ENCODE measurements around the gene MTR. TPM values are rescaled to one million over a fixed set of nuclear protein-coding genes. Genes with fewer than 3 reads are reported as not detected.
A peak's percentile ranks its signal among the peaks of the same experiment; 100 is the strongest.

MTR gene
- total RNA-seq: 10 to 100 TPM; 12.3 to 19.0 TPM
- 1 to 10 TPM; 2.5 to 4.8 TPM for polyA plus RNA-seq

- WGBS: under 1% methylated on average over 67 of the region's 67 CpGs
- no peak for TF ChIP-seq HNF4G (IDR thresholded peaks at IDR 0.05)
- no peak for TF ChIP-seq FOXA1 (IDR thresholded peaks at IDR 0.05)
- peak; percentile 79 for TF ChIP-seq YY1 (IDR thresholded peaks at IDR 0.05)
- peak; percentile 91 for TF ChIP-seq SP1 (IDR thresholded peaks at IDR 0.05)
- TF ChIP-seq NR2F2 (IDR thresholded peaks at IDR 0.05): no peak
- TF ChIP-seq MAX (IDR thresholded peaks at IDR 0.05): peak; percentile 85
- peak; percentile 90 for TF ChIP-seq REST (IDR thresholded peaks at IDR 0.05)
- TF ChIP-seq ATF3 (IDR thresholded peaks at IDR 0.05): no peak
- TF ChIP-seq ZBTB33 (IDR thresholded peaks at IDR 0.05): peak; percentile 95
- TF ChIP-seq JUND (IDR thresholded peaks at IDR 0.05): peak in 1 of 2 donors; percentile 57
- peak; percentile 46 to 47 for TF ChIP-seq HNF4A (conservative IDR thresholded peaks at IDR 0.05)
- no peak for TF ChIP-seq CTCF (IDR thresholded peaks at IDR 0.05; ENCODE audit: low read depth, low read length, missing input control)
- TF ChIP-seq FOXA2 (IDR thresholded peaks at IDR 0.05): peak; percentile 68
- peak; percentile 95 for TF ChIP-seq TAF1 (conservative IDR thresholded peaks at IDR 0.05)
- peak; percentile 91 to 96 for TF ChIP-seq GABPA (IDR thresholded peaks at IDR 0.05 in 1 of 2, conservative IDR thresholded peaks at IDR 0.05 in 1 of 2)
- peak in 1 of 2 donors; percentile 44 for TF ChIP-seq RAD21 (IDR thresholded peaks at IDR 0.05)
- TF ChIP-seq EGR1 (IDR thresholded peaks at IDR 0.05; ENCODE audit: low read depth in 2 of 2): peak in 1 of 2 donors; percentile 58
- TF ChIP-seq RXRA (IDR thresholded peaks at IDR 0.05): peak; percentile 69 to 70
- peak within 1 kb of the TSS; percentile 77 to 82 for H3K27ac ChIP-seq (ENCODE audit: low read depth in 1 of 2, low read length in 2 of 2)
- peak within 1 kb of the TSS; percentile 37 to 58 for H3K9ac ChIP-seq (ENCODE audit: low read depth in 1 of 2, low read length in 2 of 2)
- no peaks in the 10 kb centered on the region for H3K36me3 ChIP-seq (ENCODE audit: control insufficient read depth in 4 of 4, insufficient read depth in 3 of 4, low read depth in 1 of 4, low read length in 3 of 4)
- H3K4me3 ChIP-seq (ENCODE audit: low read depth in 1 of 3, low read length in 3 of 3): peak within 1 kb of the TSS; percentile 74 to 92 (median 80)
- peaks cover 0 to 14% (median 6%) of the 10 kb centered on the region in 4 donors for H3K4me1 ChIP-seq (ENCODE audit: control insufficient read depth in 4 of 4, insufficient read depth in 4 of 4, low read length in 3 of 4)
- H3K9me3 ChIP-seq (ENCODE audit: control insufficient read depth in 4 of 4, low read length in 3 of 4): no peaks in the 10 kb centered on the region
- no peaks in the 10 kb centered on the region for H3K27me3 ChIP-seq (ENCODE audit: control insufficient read depth in 4 of 4, insufficient read depth in 4 of 4, low read length in 3 of 4)
- peak; percentile 96 for DNase-seq (ENCODE audit: low spot score)
Observed at GRCh38 chr1:236795035-236795756, at the start of gene MTR. Gene MTR, plus strand, starts transcription at chr1:236795292. Its CDS starts 412 bp downstream, at chr1:236795704.
